Midbrain (tissue), 1 donor: ENCODE data around the gene DOC2B.
"Not testable (repeated sequence)": the region's sequence is repeated elsewhere in the genome, so short reads cannot be mapped to it uniquely, and the experiment has no call there.

Source experiments
- DNase-seq: peaks from one replicate; lab custom pipeline; 2025; lab: John Stamatoyannopoulos, UW

Gene DOC2B

GRCh38 chr17:145671-146541 lies 35.5 kb downstream of the DOC2B start:
- peak; percentile 5 for DNase-seq

- no peak for DNase-seq
Measured at GRCh38 chr17:144936-145670, 36.3 kb downstream of the DOC2B start.

GRCh38 chr17:143785-144281 lies 37.6 kb downstream of the DOC2B start:
- DNase-seq = peak; percentile 75

- DNase-seq = no peak
Measured at GRCh38 chr17:142876-143784, 38.3 kb downstream of the DOC2B start.

- no peak for DNase-seq
Measured at GRCh38 chr17:142102-142661, 39.3 kb downstream of the DOC2B start.

GRCh38 chr17:139401-140205 lies 41.8 kb downstream of the DOC2B start:
- not testable (repeated sequence) for DNase-seq

- DNase-seq = not testable (repeated sequence)
Measured at GRCh38 chr17:137166-137807, 44.2 kb downstream of the DOC2B start, which contains the start of gene SCGB1C2. Gene SCGB1C2, plus strand, starts transcription at chr17:137569. Its CDS starts 22 bp downstream, at chr17:137591.

GRCh38 chr17:136531-136930 lies 44.9 kb downstream of the DOC2B start:
- DNase-seq = not testable (repeated sequence)

- DNase-seq = not testable (repeated sequence)
Measured at GRCh38 chr17:135895-136294, 45.6 kb downstream of the DOC2B start.

- not testable (repeated sequence) for DNase-seq
Measured at GRCh38 chr17:135022-135421, 46.4 kb downstream of the DOC2B start.

- DNase-seq = not testable (repeated sequence)
Measured at GRCh38 chr17:134332-134785, 47.1 kb downstream of the DOC2B start.

- DNase-seq = not testable (repeated sequence)
Measured at GRCh38 chr17:133932-134331, 47.5 kb downstream of the DOC2B start.

GRCh38 chr17:118339-118917 lies 63.0 kb downstream of the DOC2B start:
- not testable (repeated sequence) for DNase-seq

- DNase-seq = not testable (repeated sequence)
Measured at GRCh38 chr17:113111-113510, 68.3 kb downstream of the DOC2B start.
